K562 (cell line): ENCODE measurements around the gene OGDH. TPM values are rescaled to one million over a fixed set of nuclear protein-coding genes. Genes with fewer than 3 reads are reported as not detected.
"Not testable (repeated sequence)": the region's sequence is repeated elsewhere in the genome, so short reads cannot be mapped to it uniquely, and the experiment has no call there.

Source experiments
- ATAC-seq: fragments of 200-7000 bp; cut with Tn5 transposase; 3 replicates; pipeline ENCODE4 v1.9.1; 2020; ENCODE audit warnings: moderate library complexity
- BruUV-seq: library from RNA; stranded (reverse); fragments of 400-500 nt; replicated peaks from 2 replicates; lab custom pipeline; 2021; lab: Mats Ljungman, UMichigan
- CTCF ChIA-PET: fragments of 300-600 bp; formaldehyde crosslinking; extraction: SDS; loops from one replicate; lab custom pipeline; 2021; ENCODE audit warnings: low intra/inter-chr PET ratio; lab: Yijun Ruan, JAX
- POLR2A ChIA-PET: fragments of 300-600, 350-650 bp; sonication (Branson Sonifier 250); formaldehyde crosslinking; extraction: SDS; loops from one replicate; lab custom pipeline; 2021; ENCODE audit warnings: antibody characterized with exemption, inconsistent platforms; lab: Yijun Ruan, JAX
- DNase-seq, 4 experiments: peaks; one replicate each; pipeline versions ENCODE4 v3.0.0 to v3.0.0-alpha.2; 2011 to 2018; ENCODE audit warnings: low spot score in 3 of 4, mixed read lengths in 3 of 4; ENCODE audit errors: extremely low read depth in 1 of 4
- FAIRE-seq: peaks from 2 replicates; lab custom pipeline; 2011; peaks lifted over from hg19 to GRCh38; lab: Jason Lieb, UNC
- H2AFZ ChIP-seq: 2 replicates; pipeline ENCODE4 v1.6.0; 2011; ENCODE audit warnings: low read depth, low read length, control low read depth, inconsistent platforms
- H3K27ac ChIP-seq: fragments of 200-600 bp; 3 replicates; pipeline ENCODE4 v1.8.0; 2011; ENCODE audit warnings: low read depth, mild to moderate bottlenecking, control low read depth, inconsistent platforms, low read length, moderate library complexity, mixed read lengths; ENCODE audit errors: extremely low read depth
- H3K27me3 ChIP-seq, 2 experiments: fragments of 300-600 bp in 1 of 2; 2 replicates in 1 of 2; 3 replicates in 1 of 2; pipeline versions ENCODE4 v1.6.0 to v1.8.0; 2011; ENCODE audit warnings: inconsistent platforms in 2 of 2, low read length in 2 of 2, mild to moderate bottlenecking in 1 of 2, mixed read lengths in 1 of 2, moderate library complexity in 1 of 2; ENCODE audit not compliant: control insufficient read depth in 2 of 2, insufficient read depth in 2 of 2
- H3K36me3 ChIP-seq: fragments of 300-600 bp; 3 replicates; pipeline ENCODE4 v1.8.0; 2011; ENCODE audit warnings: mild to moderate bottlenecking, low read length, inconsistent platforms; ENCODE audit not compliant: control insufficient read depth, insufficient read depth
- H3K4me1 ChIP-seq, 2 experiments: fragments of 200-600 bp in 1 of 2; replicated peaks in 1 of 2; 2 replicates in 1 of 2; 3 replicates in 1 of 2; pipeline versions ENCODE4 v1.5.1 to v1.8.0; 2011; ENCODE audit warnings: inconsistent platforms in 2 of 2, low read length in 2 of 2, mild to moderate bottlenecking in 1 of 2, mixed read lengths in 1 of 2, moderate library complexity in 1 of 2; ENCODE audit not compliant: control insufficient read depth in 2 of 2, insufficient read depth in 2 of 2
- H3K4me2 ChIP-seq: 2 replicates; pipeline ENCODE4 v1.6.1; 2011; ENCODE audit warnings: low read length, control low read depth, inconsistent platforms, mixed read lengths; ENCODE audit not compliant: insufficient read depth
- H3K4me3 ChIP-seq: fragments of 200-600 bp; sonication (generic), shearing (Covaris generic); 2 replicates; pipeline ENCODE4 v1.5.1; 2016; ENCODE audit warnings: control low read depth, inconsistent platforms
- H3K79me2 ChIP-seq: fragments of 200-600 bp; 3 replicates; pipeline ENCODE4 v1.8.0; 2011; ENCODE audit warnings: low read length, inconsistent platforms; ENCODE audit not compliant: control insufficient read depth, insufficient read depth
- H3K9ac ChIP-seq, 2 experiments: 2 replicates each; pipeline versions ENCODE4 v1.6.0 to v1.6.1; 2011; ENCODE audit warnings: low read depth in 2 of 2, low read length in 2 of 2, control low read depth in 1 of 2, inconsistent platforms in 1 of 2, mild to moderate bottlenecking in 1 of 2, mixed read lengths in 1 of 2; ENCODE audit not compliant: insufficient read depth in 1 of 2
- H3K9me1 ChIP-seq: one replicate; pipeline ENCODE4 v1.6.0; 2011; ENCODE audit warnings: inconsistent platforms, mild to moderate bottlenecking, low read length, moderate library complexity; ENCODE audit not compliant: control insufficient read depth, insufficient read depth
- H3K9me3 ChIP-seq: replicated peaks from 2 replicates; pipeline ENCODE4 v1.5.1; 2011; ENCODE audit warnings: low read depth, low read length, inconsistent platforms; ENCODE audit not compliant: control insufficient read depth, insufficient read depth
- H4K20me1 ChIP-seq: replicated peaks from 2 replicates; pipeline ENCODE4 v1.6.1; 2011; ENCODE audit warnings: low read length, inconsistent platforms, mixed read lengths; ENCODE audit not compliant: control insufficient read depth, insufficient read depth
- CEBPG ChIP-seq, 3 experiments: fragments of 200-800 bp in 1 of 3; sonication (Bioruptor generic) in 1 of 3; sonication (generic) in 1 of 3; formaldehyde crosslinking in 1 of 3; IDR thresholded peaks in 2 of 3; conservative IDR thresholded peaks in 1 of 3; 2 replicates each; pipeline versions ENCODE4 v1.6.1 to v1.8.0; 2016 to 2022; ENCODE audit warnings: missing compliant biosample characterization in 2 of 3, missing genetic modification characterization in 2 of 3, mild to moderate bottlenecking in 1 of 3, missing genetic modification reagents in 1 of 3
- ZNF121 ChIP-seq: sonication (generic); formaldehyde crosslinking; conservative IDR thresholded peaks from 2 replicates; pipeline ENCODE4 v1.8.0; 2022; ENCODE audit warnings: missing genetic modification reagents
- WGBS: fragments of 100-300 bp; shearing (Covaris generic); methylation state at CpG from one replicate; pipeline ENCODE4 v1.1.6; 2016; ENCODE audit warnings: low coverage, mixed read lengths; ENCODE audit not compliant: insufficient coverage; ENCODE audit errors: missing lambda C conversion rate; 5-methylcytosine and 5-hydroxymethylcytosine counted together
- in situ Hi-C: fragments of 300-500 bp; cut with MboI; formaldehyde crosslinking; loops from 4 replicates; pipeline ENCODE4 v1.15.0; 2018; ENCODE audit warnings: inconsistent platforms, mixed read lengths
- intact Hi-C: fragments of 100-400 bp; cut with micrococcal nuclease; formaldehyde crosslinking; loops from 2 replicates; pipeline ENCODE4 v1.14.2; 2022
- polyA plus RNA-seq, 8 experiments: library from polyadenylated mRNA; depleted of rRNA in 4 of 8; stranded (reverse) in 5 of 8; unstranded in 3 of 8; fragments of >200 nt; fragmentation: Nextera tagmentation in 2 of 8; fragmentation: Illumina TruSeq in 1 of 8; extraction: Ambion mirVana in 2 of 8; extraction: Trizol in 1 of 8; gene quantifications; 2 replicates each; pipeline versions ENCODE4 v1.2.1 to v1.2.3, GENCODE V29; 2011 to 2014; ENCODE audit warnings: inconsistent platforms in 1 of 8, missing spikeins in 1 of 8
- total RNA-seq, 7 experiments: library from RNA; depleted of rRNA in 6 of 7; stranded (reverse); fragments of >200 nt in 6 of 7; fragmentation: Illumina TruSeq in 2 of 7; extraction: Trizol in 2 of 7; gene quantifications; 2 replicates each; pipeline versions ENCODE4 v1.2.1 to v1.2.3, GENCODE V29; 2011 to 2021; ENCODE audit warnings: low replicate concordance in 1 of 7
- TF ChIP-seq, protein P1 (sequence below), 3 experiments: IDR thresholded peaks in 2 of 3; conservative IDR thresholded peaks in 1 of 3; 2 replicates each; pipeline ENCODE4 v1.5.1; 2011 to 2012; ENCODE audit warnings: low read length in 3 of 3, mild to moderate bottlenecking in 3 of 3, control low read depth in 2 of 3, improper control_type of control experiment in 1 of 3, inconsistent platforms in 1 of 3, low read depth in 1 of 3, mixed read lengths in 1 of 3, moderate library complexity in 1 of 3; ENCODE audit not compliant: insufficient read depth in 2 of 3

OGDH gene
- total and polyA plus RNA-seq, 9 of the 15 experiments (the other 6 are each of a cell fraction or from before 2014, with no cell fraction given): 3.1 to 80.3 (median 23.5) TPM

DNA sequence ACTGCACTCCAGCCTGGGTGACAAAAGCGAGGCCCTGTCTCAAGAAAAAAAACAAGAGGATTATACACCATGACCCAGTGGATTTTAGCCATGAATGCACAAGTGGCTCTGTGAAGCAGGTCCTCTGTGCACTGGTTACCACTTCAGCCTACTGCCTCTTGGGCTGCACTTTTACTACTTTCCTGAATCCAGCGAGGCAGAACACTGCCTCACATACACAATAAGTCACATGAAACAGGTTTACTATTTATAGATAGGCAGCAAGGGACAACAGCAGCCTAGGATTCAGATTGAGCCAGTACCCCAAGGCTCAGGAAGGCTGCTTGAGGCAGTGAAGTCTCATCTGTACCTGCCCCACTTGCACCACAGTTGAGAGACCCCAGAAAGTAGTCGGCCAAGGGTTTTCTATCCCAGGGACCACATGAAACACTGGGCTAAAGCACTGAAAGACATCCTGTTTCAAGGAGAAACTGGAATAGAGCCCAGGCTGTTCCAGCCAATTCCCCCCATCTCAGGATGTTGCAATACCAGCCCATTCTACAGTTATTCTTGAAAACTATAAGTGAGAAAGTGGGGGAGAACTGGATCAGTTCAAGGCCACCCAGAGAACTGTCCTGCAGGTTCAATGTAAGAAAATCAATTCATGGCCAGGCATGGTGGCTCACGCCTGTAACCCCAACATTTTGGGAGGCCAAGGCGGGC, 10.3 kb upstream of the OGDH start (continued):
- no peak for TF ChIP-seq CEBPG (CRISPR knock-in tag; IDR thresholded peaks at IDR 0.05)
- peak in 1 of 2 experiments; percentile 63; a peak in 2 of 4 replicates for TF ChIP-seq CEBPG (tag; conservative IDR thresholded peaks at IDR 0.05 in 1 of 2, IDR thresholded peaks at IDR 0.05 in 1 of 2)
- TF ChIP-seq, protein P1, sequence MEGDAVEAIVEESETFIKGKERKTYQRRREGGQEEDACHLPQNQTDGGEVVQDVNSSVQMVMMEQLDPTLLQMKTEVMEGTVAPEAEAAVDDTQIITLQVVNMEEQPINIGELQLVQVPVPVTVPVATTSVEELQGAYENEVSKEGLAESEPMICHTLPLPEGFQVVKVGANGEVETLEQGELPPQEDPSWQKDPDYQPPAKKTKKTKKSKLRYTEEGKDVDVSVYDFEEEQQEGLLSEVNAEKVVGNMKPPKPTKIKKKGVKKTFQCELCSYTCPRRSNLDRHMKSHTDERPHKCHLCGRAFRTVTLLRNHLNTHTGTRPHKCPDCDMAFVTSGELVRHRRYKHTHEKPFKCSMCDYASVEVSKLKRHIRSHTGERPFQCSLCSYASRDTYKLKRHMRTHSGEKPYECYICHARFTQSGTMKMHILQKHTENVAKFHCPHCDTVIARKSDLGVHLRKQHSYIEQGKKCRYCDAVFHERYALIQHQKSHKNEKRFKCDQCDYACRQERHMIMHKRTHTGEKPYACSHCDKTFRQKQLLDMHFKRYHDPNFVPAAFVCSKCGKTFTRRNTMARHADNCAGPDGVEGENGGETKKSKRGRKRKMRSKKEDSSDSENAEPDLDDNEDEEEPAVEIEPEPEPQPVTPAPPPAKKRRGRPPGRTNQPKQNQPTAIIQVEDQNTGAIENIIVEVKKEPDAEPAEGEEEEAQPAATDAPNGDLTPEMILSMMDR (IDR thresholded peaks at IDR 0.05 in 2 of 3, conservative IDR thresholded peaks at IDR 0.05 in 1 of 3; ENCODE audit: insufficient read depth in 2 of 3, low read depth in 1 of 3, low read length in 3 of 3): 0 out of 6 replicates have a peak, but pooled peaks of 1 of the 3 experiments have one; percentile 1

DNA sequence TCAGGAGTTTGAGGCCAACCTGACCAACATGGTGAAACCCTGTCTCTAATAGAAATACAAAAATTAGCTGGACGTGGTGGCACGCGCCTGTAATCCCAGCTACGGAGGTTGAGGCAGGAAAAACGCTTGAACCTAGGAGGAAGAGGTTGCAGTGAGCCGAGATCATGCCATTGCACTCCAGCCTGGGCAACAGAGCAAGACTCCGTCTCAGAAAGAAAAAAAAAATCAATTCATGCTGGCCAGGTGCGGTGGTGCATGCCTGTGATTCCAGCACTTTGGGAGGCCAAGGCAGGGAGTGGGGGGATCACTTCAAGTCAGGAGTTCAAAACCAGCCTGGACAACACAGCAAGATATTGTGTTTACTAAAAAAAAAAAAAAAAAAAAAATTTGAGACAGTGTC, 9.2 kb upstream of the OGDH start:
- 66% methylated on average over 7 of the region's 8 CpGs for WGBS
- intact Hi-C loops: not testable (repeated sequence)
- 0 out of 2 replicates have a peak, but pooled peaks have one; percentile 23 for TF ChIP-seq ZNF121 (CRISPR knock-in tag)

More for the DNA sequence above, 9.2 kb upstream of the OGDH start:
- H2AFZ ChIP-seq, FAIRE-seq, H3K4me2 ChIP-seq, H3K9ac ChIP-seq, H3K4me1 ChIP-seq, H3K36me3 ChIP-seq, H3K27me3 ChIP-seq, H3K9me1 ChIP-seq, H3K4me3 ChIP-seq, H3K79me2 ChIP-seq, BruUV-seq, H4K20me1 ChIP-seq, CTCF ChIA-PET, ATAC-seq, H3K9me3 ChIP-seq, DNase-seq, H3K27ac ChIP-seq: not testable (repeated sequence)
- in situ Hi-C loops: loop anchor here (10.0 kb wide), 1 partner anchor 538 kb away; no protein-coding TSS in a partner anchor
- POLR2A ChIA-PET: interaction anchor here (0.6 kb wide), 1 partner anchor 263 kb away, joined by 3 read pairs; no protein-coding TSS in a partner anchor
